Measurements from ENCODE around the gene PI16.

DNA sequence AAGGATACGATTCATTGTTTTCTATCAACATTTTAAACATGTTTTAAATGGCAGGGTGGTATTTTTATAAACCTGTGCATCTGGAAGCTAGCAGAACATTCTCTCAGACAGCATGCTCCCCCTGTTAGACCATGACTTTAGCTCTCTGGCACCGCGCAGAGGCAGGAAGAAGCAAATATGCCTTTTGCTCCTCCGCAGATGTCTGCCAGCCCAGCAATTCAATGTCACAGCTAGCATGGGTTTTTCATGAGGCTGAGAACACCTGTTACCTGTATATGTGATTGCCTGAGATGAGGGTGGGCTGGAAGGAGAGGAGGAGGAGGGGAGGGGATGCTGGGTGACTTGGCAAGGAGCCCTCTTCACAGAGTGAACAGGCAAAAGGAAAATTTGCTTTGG, 24.8 kb downstream of the PI16 start:
- peak; percentile 45 to 81 (median 72) for TF ChIP-seq CTCF (optimal IDR thresholded peaks at IDR 0.05 in 1 of 3, IDR thresholded peaks at IDR 0.05 in 1 of 3, conservative IDR thresholded peaks at IDR 0.05 in 1 of 3; ENCODE audit: extremely low read depth in 1 of 3, insufficient read depth in 2 of 3, low read length in 3 of 3)
- TF ChIP-seq EZH2 (IDR thresholded peaks at IDR 0.05; ENCODE audit: low read length) = no peak

All from keratinocyte (primary cell).